Kidney glomerular epithelial cell (primary cell): Measurements from ENCODE around the gene FBXL20.
"Not testable (repeated sequence)": the region's sequence is repeated elsewhere in the genome, so short reads cannot be mapped to it uniquely, and the experiment has no call there.

Experiments
- DNase-seq: peaks from one replicate; lab custom pipeline; 2025; lab: John Stamatoyannopoulos, UW

Gene FBXL20

DNA sequence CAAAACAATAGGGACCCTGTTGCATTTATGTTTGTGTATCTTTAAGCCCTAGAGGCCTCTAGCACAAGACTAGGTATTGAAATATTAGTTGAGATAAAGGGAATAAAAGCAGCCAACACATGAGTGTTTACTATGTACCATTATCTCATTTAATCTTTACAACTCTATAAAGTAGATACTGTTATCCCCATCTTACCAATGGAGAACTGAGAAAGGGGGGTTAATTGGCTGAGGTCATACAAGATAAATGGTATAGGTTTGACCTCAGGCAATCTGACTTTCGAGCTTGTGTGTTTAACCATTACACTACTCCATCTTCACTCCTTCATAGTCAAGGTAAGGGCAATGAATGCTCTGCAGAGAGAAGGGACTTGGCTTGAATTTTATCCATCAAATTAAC is 149.4 kb downstream of the FBXL20 start:
- DNase-seq: no peak

DNA sequence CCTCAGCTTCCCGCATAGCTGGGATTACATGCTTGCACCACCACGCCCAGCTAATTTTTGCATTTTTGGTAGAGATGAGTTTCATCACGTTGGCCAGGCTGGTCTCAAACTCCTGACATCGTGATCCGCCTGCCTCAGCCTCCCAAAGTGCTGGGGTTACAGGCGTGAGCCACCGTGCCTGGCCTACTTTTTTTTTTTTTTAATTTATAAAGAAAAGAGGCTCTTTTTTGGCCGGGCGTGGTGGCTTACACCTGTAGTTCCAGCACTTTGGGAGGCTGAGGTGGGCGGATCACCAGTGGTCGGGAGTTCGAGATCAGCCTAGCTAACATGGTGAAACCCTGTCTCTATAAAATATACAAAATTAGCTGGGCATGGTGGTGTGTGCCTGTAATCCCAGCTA is 151.3 kb downstream of the FBXL20 start:
- not testable (repeated sequence) for DNase-seq

- no peak for DNase-seq
Measured at GRCh38 chr17:39246274-39246673, 155.2 kb downstream of the FBXL20 start.

DNA sequence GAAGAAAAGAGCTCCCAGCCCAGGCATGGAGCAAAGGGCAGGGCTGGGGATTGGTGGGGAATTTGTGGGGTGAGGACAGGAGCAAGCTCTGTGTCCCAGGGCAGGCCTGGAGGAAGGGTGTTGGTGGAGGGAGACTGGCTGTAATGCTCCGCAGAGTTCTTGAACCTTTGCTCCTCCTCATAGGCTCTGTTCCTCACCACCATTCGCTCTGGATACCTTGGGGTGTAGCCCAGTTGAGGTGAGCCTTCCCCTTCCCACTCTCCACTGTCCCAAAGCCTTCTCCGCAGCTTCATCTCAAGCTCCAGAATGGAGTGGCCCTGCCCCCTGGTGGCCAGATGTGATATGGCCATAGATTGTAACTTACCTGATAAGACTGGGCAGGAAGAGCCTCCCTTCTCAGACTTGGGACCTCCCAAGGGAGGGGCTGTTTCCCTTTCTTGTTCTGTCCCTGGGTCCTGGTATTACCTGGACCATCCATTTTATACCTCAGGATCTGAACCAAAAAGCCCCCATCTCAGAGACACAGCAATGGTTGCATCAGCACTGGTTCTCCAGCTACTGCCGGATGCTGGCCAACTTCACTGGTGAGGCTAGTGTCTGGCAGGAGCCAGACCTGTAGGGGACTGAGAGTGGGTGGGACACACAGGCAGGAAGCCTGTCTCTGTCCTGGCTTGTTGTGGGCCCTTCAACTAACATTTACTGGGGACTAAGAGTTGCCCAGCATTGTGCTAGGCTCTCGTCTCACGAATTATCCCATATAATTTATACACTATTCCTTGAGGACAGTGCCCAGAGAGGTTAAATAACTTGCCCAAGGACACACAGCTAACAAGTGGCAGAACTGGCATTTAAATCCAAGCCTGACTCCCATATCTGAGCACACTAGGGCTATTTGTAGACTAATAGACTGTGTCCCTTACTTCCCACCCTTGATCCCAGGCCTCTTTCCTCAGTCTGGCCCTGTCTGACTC is 156.5 kb downstream of the FBXL20 start:
- peak; percentile 66 for DNase-seq

GRCh38 chr17:39244016-39244599 is 157.3 kb downstream of the FBXL20 start:
- DNase-seq: no peak

DNA sequence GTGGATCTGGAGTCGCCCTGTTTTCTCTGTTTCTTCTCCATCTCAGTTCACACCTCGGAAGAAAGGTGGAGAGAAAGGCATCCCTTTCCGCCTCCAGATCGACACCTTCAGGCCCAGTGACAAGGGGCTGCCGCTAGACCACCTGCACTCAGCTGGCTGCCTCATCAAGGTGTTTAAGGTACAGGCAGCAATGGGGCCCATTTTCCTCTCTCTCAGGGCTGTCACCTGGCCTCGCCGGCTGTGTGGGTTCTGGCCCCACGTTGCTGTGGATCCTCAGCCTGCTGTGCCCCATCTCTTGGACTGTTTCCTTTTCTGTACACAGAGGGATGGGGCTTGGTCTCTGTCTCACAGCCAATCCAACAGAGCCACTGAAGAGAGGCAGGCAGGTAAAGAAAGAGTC is 158.3 kb downstream of the FBXL20 start:
- DNase-seq: no peak

DNA sequence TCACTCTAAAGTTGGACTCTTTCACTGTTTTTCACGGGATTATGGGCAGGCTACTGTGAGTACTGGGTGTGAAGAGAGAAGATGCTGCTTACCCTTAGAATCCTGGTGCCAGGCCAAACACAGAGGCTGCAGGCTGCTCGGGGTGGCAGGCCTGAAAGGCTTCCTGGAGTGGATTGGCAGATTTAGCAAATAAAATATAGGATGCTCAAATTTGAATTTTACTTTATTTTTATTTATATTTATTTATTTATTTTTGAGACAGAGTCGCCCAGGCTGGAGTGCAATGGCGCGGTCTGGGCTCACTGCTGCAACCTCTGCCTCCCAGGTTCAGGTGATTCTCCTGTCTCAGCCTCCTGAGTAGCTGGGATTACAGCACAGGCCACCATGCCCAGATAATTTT is 160.8 kb downstream of the FBXL20 start:
- no peak for DNase-seq

GRCh38 chr17:39239640-39240314 is 161.6 kb downstream of the FBXL20 start:
- DNase-seq: no peak

- peak; percentile 41 for DNase-seq
Measured at GRCh38 chr17:39238311-39238972, 163.0 kb downstream of the FBXL20 start.

GRCh38 chr17:39237586-39237985 is 163.8 kb downstream of the FBXL20 start:
- no peak for DNase-seq

DNA sequence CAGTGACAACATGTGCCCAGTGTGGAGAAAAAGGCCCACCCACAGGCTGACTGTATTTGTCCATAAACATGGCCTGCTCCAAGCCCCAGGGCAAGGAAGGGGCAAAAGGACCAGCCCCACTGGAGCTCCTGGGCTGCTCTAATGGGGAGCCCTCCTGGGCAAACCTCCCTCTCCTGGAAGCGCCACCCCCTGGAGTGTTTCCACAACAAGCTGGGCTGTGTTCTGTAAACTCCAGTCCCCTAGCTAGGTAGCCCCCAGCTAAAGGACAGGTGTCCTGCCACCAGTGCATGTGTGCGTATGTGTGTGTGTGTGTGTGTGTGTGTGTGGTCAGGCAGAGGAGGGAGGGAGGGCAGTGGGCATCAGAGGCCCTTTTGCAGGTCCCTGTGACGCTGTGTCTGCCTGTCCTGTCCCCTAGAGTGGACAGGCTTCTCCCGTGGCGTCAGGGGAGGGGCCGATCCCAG is 164.4 kb downstream of the FBXL20 start:
- DNase-seq: no peak

- DNase-seq: no peak
Measured at GRCh38 chr17:39236450-39236927, 164.9 kb downstream of the FBXL20 start.

GRCh38 chr17:39235555-39236449 is 165.6 kb downstream of the FBXL20 start:
- peak; percentile 65 for DNase-seq

DNA sequence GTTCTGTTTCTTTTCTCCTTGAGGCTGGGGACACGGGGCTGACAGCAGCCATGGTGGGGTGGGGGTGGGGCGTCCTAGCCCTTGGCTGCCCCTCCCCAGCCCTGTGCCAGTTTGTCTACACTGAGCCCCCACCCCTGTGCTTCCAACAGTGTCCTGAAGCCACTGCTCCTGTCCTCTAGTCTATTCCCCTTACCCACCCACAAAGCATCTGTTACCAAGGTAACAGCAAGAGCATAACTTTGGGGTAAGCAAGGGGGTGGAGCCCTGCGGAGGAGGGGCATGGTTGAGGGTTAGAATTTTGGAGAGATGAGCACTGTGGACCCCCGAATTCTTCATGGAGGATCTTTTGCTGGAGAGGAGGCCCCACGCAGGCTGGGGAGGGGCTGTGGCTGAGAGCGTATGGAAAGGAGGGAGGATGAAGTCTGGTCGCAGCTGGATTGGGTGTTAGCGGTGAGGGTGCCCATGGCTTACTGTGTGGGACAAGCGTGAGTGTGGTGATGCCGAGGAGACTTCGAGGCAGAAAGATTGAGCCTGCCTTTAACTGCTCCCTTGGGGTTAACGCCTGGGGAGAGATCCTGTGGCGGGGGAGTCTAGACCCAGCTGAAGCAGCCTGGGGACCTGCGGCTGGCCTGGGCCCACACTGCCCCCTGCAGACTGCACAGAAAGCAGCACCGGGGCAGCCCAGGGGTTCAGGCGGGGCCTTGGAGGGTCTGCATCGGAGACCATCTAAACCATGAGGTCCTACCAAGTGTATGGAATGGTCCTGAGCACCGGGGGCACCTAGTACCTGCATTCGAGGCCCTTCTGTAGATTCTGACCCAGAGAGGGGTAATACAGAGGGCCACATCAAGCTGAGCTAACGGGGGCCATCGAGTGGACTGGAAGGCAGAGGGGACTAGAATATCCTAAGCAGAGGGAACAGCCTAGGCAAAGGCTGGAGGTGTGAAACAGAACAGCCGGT is 169.6 kb downstream of the FBXL20 start:
- DNase-seq: no peak

DNA sequence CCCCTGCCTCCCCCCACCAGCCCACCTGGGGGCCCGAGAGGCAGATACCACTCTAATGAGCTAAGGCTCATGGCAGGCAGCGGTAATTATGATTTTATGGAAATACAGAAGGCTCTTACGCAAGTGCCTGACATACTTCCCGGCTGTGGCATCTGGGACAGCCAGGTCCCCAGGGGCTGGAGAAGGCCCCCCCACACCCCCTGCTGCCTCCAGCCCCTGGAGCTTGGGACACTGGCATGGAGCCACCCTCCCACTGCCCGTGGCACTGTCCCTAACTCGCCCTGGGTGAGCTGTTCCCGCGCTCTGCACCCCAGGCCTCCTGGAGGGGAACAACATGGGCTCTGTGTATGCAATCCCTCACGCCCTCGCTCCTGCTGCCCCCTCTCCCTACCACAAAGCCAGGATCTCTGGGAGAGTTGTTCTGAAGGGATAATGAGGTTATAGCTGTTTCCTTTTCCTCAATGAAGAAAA is 170.3 kb downstream of the FBXL20 start:
- DNase-seq: no peak

- no peak for DNase-seq
Measured at GRCh38 chr17:39230361-39230760, 171.1 kb downstream of the FBXL20 start.

DNA sequence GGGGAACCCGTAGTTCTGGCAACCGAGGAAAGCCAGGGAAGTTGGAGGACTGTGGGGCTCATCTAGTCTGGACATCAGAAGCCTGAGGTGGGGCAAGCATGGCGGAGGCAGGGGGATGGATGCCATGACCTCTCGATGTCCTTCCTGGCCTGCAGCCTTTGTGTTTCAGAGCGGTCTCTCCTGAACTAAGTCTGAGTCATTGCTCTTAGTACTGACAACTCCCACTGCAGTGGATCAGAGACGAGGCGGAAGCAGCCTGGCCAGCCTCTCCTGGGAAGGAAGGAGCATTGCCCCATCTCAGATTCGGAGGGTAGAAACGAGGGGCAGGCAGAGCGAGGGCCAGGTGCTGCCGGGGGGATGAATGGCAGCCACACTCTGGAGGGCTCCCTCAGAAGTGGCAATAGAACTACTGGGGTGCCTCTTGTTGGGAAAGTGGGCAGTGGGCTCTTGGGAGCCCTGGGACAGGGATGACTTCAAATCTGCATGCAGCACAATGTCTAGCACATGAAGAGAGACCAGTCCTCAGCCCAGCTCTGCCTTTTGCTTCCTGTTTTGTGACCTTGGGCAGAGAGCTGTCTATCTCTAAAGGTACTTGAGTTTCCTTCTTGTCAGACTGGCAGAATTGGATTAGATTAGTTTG is 172.0 kb downstream of the FBXL20 start:
- no peak for DNase-seq

GRCh38 chr17:39227364-39227919 is 174.0 kb downstream of the FBXL20 start:
- no peak for DNase-seq
